VCaP (cell line): ENCODE data around the gene CDH13.

Source experiments
- H3K27ac ChIP-seq: fragments of 450-650 bp; 2 replicates; pipeline ENCODE4 v1.5.1; 2017
- CTCF ChIP-seq: fragments of 450-650 bp; conservative IDR thresholded peaks from 2 replicates; pipeline ENCODE4 v1.5.1; 2017; ENCODE audit warnings: mild to moderate bottlenecking, moderate library complexity

The CDH13 gene

DNA sequence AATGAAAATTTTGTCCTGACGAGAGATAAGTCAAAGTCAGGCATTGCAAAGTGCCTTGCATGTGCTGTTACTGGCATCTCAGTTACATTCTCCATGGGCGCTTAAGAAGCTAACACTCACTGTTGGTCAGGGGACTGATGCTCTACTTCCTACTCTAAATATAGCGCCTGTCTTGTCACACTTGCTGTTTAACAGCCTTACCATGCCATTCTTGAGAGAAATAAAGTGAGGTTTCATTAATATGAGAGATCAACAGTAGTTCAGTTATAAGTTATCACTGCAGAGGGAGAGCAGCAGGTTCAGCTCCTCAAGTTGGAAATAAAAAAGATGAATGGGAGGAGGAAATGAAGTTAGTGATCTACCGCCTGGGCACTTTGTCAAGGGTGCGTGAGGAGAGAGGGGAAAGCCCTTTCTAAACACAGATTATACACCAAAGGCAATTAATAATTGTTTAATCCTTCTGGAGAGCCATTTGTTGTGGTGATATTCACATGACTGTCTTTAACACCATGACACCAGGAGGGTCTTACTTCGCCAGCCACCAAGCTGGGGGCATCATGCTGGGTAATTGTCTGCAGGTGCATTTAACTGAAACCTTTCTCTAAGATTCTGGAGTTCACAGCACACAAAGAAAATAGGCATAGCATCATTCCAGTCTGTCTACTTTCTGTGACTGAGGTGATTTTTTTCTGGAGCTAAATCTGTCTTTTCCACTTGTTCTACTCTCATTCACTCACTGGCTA lies 612.4 kb downstream of the CDH13 start:
- TF ChIP-seq CTCF: no peak
- H3K27ac ChIP-seq: no peak overlapping the region

GRCh38 chr16:83244057-83244456 lies 617.3 kb downstream of the CDH13 start:
- TF ChIP-seq CTCF: no peak
- no peak overlapping the region for H3K27ac ChIP-seq

DNA sequence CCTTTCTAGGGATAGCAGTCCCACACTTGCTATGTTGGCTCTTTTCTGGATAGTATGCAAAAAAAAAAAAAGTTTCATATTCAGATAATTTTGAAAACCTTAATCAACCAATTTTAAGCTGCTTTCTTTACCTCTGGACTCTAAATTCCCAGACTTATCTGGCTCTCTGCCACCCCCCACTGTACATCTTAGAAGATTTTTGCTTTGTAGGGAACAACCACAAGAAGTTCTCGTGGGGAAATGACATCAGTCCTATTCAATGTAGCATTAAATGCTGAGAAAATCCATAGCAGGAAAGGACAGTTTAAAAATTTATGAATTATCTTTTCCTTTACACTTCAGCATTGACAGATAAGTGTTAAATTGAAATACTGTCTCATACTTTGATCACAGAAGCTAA lies 618.3 kb downstream of the CDH13 start:
- H3K27ac ChIP-seq: no peak overlapping the region
- no peak for TF ChIP-seq CTCF

GRCh38 chr16:83247767-83248372 lies 621.1 kb downstream of the CDH13 start:
- TF ChIP-seq CTCF: no peak
- no peak overlapping the region for H3K27ac ChIP-seq

- H3K27ac ChIP-seq: no peak overlapping the region
- TF ChIP-seq CTCF: no peak
These were observed 622.1 kb downstream of the CDH13 start for GRCh38 chr16:83248735-83249463.

DNA sequence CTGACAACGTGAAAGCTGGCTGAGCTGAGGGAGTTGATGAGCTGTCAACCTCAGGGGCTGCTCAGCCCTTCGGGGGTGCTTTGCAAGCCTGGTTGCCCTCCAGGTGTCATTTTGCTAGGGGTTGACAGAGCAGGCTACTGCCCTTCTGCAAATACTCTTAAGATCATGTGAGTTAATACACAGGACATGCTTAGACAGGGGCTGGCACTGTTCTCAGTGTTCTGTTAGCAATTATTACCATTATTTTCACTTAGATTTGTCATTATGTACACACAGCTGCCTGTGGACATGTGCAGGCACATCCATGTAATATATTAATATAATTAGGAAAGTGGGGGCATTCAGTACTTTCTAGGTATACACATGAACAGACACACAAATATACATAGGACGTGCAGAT lies 626.8 kb downstream of the CDH13 start:
- H3K27ac ChIP-seq: no peak overlapping the region
- no peak for TF ChIP-seq CTCF

- no peak overlapping the region for H3K27ac ChIP-seq
- no peak for TF ChIP-seq CTCF
These were observed 631.7 kb downstream of the CDH13 start for GRCh38 chr16:83258366-83258928.
